Measurements from ENCODE around the gene CDC73. TPM values are rescaled to one million over a fixed set of nuclear protein-coding genes. Genes with fewer than 3 reads are reported as not detected.
"Not testable (repeated sequence)": the region's sequence is repeated elsewhere in the genome, so short reads cannot be mapped to it uniquely, and the experiment has no call there.

CDC73 gene
- total and polyA plus RNA-seq, 5 experiments from 2014 or later = 50.5 to 67.0 (median 63.4) TPM

- POLR2A ChIA-PET = interaction anchor here (0.7 kb wide), 1 partner anchor 16 kb away, joined by 3 read pairs; no protein-coding TSS in a partner anchor
- no peak for ATAC-seq
Measured at GRCh38 chr1:193251950-193252349, 130.1 kb downstream of the CDC73 start.

DNA sequence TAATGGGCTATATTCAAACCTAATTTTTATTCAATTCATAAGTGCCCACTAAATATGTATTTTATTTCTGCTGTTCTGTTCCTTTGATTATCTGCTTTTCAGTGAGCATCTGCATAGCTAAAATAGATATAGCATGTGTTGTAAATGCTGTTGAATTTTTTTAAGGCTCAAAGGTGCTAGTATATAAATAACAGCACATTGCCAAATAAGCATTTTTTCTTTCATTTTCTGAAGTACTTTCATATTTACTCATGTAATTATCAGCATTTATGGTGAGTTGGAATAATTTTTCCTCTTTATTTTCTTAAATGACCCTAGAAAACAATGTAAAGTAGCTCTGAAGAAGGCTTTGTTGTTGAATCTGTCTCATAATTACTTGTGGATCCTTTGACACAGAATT is 134.2 kb downstream of the CDC73 start:
- POLR2A ChIA-PET = no interaction called here
- Mint-ChIP-seq H3K36me3 (peaks cover 0 to 19% (median 5%) of the 10 kb centered on the region in 3 donors), H3K27ac (no peak overlapping the region), H3K27me3 (no peaks in the 10 kb centered on the region), H3K9me3 (no peaks in the 10 kb centered on the region), H3K4me1 (peaks cover 0 to 4% (median 1%) of the 10 kb centered on the region in 4 donors), H3K4me3 (no peak overlapping the region)
- ATAC-seq (no peak), DNase-seq (no peak)

More at GRCh38 chr1:193251950-193252349, 130.1 kb downstream of the CDC73 start:
- Mint-ChIP-seq H3K4me1 (peaks cover 0 to 7% (median 0%) of the 10 kb centered on the region in 4 donors), H3K27me3 (no peaks in the 10 kb centered on the region), H3K9me3 (peaks cover 0 to 16% (median 5%) of the 10 kb centered on the region in 9 donors), H3K4me3 (no peak overlapping the region), H3K27ac (peak overlapping the region in 2 of 10 donors; percentile 11 to 43), H3K36me3 (peaks cover 19 to 48% (median 22%) of the 10 kb centered on the region in 3 donors)
- DNase-seq = no peak

- POLR2A ChIA-PET = no interaction called here
- DNase-seq (no peak), ATAC-seq (no peak)
- no peaks in the 10 kb centered on the region for H3K27me3 Mint-ChIP-seq
- no peaks in the 10 kb centered on the region for H3K9me3 Mint-ChIP-seq
- no peak overlapping the region for H3K4me3 Mint-ChIP-seq
- H3K36me3 Mint-ChIP-seq = peaks cover 6 to 16% (median 13%) of the 10 kb centered on the region in 3 donors
- peaks cover 0 to 4% (median 1%) of the 10 kb centered on the region in 4 donors for H3K4me1 Mint-ChIP-seq
- H3K27ac Mint-ChIP-seq = no peak overlapping the region
Measured at GRCh38 chr1:193259636-193260035, 137.8 kb downstream of the CDC73 start.

- POLR2A ChIA-PET = no interaction called here
- DNase-seq (no peak), ATAC-seq (no peak)
- no peak overlapping the region for H3K4me3 Mint-ChIP-seq
- peaks cover 6 to 16% (median 16%) of the 10 kb centered on the region in 3 donors for H3K36me3 Mint-ChIP-seq
- peaks cover 0 to 4% (median 1%) of the 10 kb centered on the region in 4 donors for H3K4me1 Mint-ChIP-seq
- H3K27ac Mint-ChIP-seq = no peak overlapping the region
- no peaks in the 10 kb centered on the region for H3K9me3 Mint-ChIP-seq
- H3K27me3 Mint-ChIP-seq = no peaks in the 10 kb centered on the region
Measured at GRCh38 chr1:193260056-193260745, 138.4 kb downstream of the CDC73 start.

- H3K4me1 Mint-ChIP-seq = peaks cover 0 to 4% (median 1%) of the 10 kb centered on the region in 4 donors
- no peaks in the 10 kb centered on the region for H3K27me3 Mint-ChIP-seq
- H3K9me3 Mint-ChIP-seq = no peaks in the 10 kb centered on the region
- no peak overlapping the region for H3K4me3 Mint-ChIP-seq
- peak overlapping the region in 4 of 10 donors; percentile 18 to 37 (median 35) for H3K27ac Mint-ChIP-seq
- no peak for ATAC-seq
- no peak for DNase-seq
- POLR2A ChIA-PET = no interaction called here
- peaks cover 10 to 21% (median 21%) of the 10 kb centered on the region in 3 donors for H3K36me3 Mint-ChIP-seq
Measured at GRCh38 chr1:193260896-193261295, 139.1 kb downstream of the CDC73 start.

- H3K27ac Mint-ChIP-seq = peak overlapping the region in 3 of 10 donors; percentile 54 to 79 (median 56)
- ATAC-seq = no peak
- POLR2A ChIA-PET = no interaction called here
Measured at GRCh38 chr1:193262661-193263060, 140.8 kb downstream of the CDC73 start.

GRCh38 chr1:193264313-193265065 is 142.7 kb downstream of the CDC73 start:
- POLR2A ChIA-PET = no interaction called here
- peaks cover 10 to 23% (median 18%) of the 10 kb centered on the region in 3 donors for H3K36me3 Mint-ChIP-seq
- no peaks in the 10 kb centered on the region for H3K27me3 Mint-ChIP-seq
- H3K9me3 Mint-ChIP-seq = no peaks in the 10 kb centered on the region
- peaks cover 0 to 1% (median 0%) of the 10 kb centered on the region in 4 donors for H3K4me1 Mint-ChIP-seq
- peak overlapping the region in 3 of 10 donors; percentile 8 to 78 (median 31) for H3K27ac Mint-ChIP-seq
- ATAC-seq (no peak), DNase-seq (no peak)
- no peak overlapping the region for H3K4me3 Mint-ChIP-seq

More at GRCh38 chr1:193262661-193263060, 140.8 kb downstream of the CDC73 start:
- H3K36me3 Mint-ChIP-seq = peaks cover 10 to 21% (median 16%) of the 10 kb centered on the region in 3 donors
- no peaks in the 10 kb centered on the region for H3K27me3 Mint-ChIP-seq
- no peak overlapping the region for H3K4me3 Mint-ChIP-seq
- H3K9me3 Mint-ChIP-seq = no peaks in the 10 kb centered on the region
- peaks cover 0 to 1% (median 0%) of the 10 kb centered on the region in 4 donors for H3K4me1 Mint-ChIP-seq
- no peak for DNase-seq

DNA sequence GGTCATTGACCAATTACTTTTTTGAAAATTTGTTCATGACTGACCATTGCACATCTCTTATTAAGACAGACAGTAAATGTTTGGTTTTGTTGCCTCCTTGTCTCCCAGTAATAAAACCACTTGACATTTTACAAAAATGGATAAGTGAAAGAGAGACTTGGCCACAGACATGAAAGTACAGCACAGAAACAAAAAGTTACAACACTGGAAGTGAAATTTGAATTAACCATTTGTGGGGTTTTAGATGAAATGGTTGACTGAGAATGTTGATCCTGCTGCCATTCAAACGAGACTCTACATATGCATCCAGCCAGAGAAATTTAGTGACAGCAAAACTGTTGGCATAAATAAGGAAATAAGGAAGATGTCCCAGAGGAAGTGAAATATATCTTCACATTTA is 143.9 kb downstream of the CDC73 start:
- H3K36me3 Mint-ChIP-seq = peaks cover 10 to 26% (median 18%) of the 10 kb centered on the region in 3 donors
- H3K9me3 Mint-ChIP-seq = no peaks in the 10 kb centered on the region
- ATAC-seq (no peak), DNase-seq (no peak)
- POLR2A ChIA-PET = no interaction called here
- H3K27me3 Mint-ChIP-seq = no peaks in the 10 kb centered on the region
- peaks cover 0 to 1% (median 0%) of the 10 kb centered on the region in 4 donors for H3K4me1 Mint-ChIP-seq
- no peak overlapping the region for H3K4me3 Mint-ChIP-seq
- H3K27ac Mint-ChIP-seq = peak overlapping the region in 1 of 10 donors; percentile 9

DNA sequence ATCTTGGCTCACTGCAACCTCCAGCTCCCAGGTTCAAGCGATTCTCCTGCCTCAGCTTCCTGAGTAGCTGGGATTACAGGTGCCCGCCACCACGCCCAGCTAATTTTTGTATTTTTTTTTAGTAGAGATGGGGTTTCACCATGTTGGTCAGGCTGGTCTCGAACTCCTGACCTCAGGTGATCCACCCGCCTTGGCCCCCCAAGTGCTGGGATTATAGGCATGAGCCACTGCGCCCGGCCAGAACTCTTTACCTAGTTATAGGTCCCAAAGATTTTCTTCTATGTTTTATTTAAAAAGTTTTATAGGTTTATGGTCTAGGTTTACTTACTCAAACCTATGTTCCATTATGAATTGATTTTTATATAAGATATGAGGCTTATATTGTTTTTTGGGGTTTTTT is 145.0 kb downstream of the CDC73 start:
- H3K27ac Mint-ChIP-seq, H3K9me3 Mint-ChIP-seq, DNase-seq, H3K27me3 Mint-ChIP-seq, ATAC-seq, H3K4me1 Mint-ChIP-seq, H3K4me3 Mint-ChIP-seq: not testable (repeated sequence)
- POLR2A ChIA-PET = interaction anchor here (0.7 kb wide), 1 partner anchor 69 kb away, joined by 4 read pairs; no protein-coding TSS in a partner anchor
- peaks cover 9 to 32% (median 22%) of the 10 kb centered on the region in 3 donors for H3K36me3 Mint-ChIP-seq

DNA sequence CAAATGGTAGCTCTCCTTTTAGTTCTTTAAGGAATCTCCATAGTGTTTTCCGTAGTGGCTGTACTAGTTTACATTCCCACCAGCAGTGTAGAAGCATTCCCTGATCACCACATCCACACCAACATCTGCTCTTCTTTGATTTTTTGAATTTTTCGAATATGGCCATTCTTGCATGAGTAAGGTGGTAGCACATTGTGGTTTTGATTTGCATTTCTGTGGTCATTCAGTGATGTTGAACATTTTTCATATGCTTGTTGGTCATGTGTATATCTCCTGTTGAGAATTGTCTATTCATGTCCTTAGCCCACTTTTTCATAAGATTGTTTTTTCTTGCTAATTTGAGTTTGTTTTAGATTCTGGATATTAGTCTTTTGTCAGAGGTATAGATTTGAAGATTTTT is 149.2 kb downstream of the CDC73 start:
- Mint-ChIP-seq H3K9me3 (peaks cover 3 to 24% (median 9%) of the 10 kb centered on the region in 9 donors), H3K4me3 (no peak overlapping the region), H3K27ac (no peak overlapping the region), H3K27me3 (no peaks in the 10 kb centered on the region), H3K36me3 (peaks cover 5 to 42% (median 20%) of the 10 kb centered on the region in 3 donors), H3K4me1 (peaks cover 0 to 10% (median 2%) of the 10 kb centered on the region in 4 donors)
- DNase-seq (no peak), ATAC-seq (no peak)
- POLR2A ChIA-PET = no interaction called here

GRCh38 chr1:193275773-193276172 is 153.9 kb downstream of the CDC73 start:
- peaks cover 10 to 34% (median 18%) of the 10 kb centered on the region in 3 donors for H3K36me3 Mint-ChIP-seq
- POLR2A ChIA-PET = no interaction called here
- no peak for ATAC-seq
- H3K9me3 Mint-ChIP-seq = peaks cover 3 to 24% (median 9%) of the 10 kb centered on the region in 9 donors
- no peak overlapping the region for H3K4me3 Mint-ChIP-seq
- H3K27me3 Mint-ChIP-seq = no peaks in the 10 kb centered on the region
- no peak overlapping the region for H3K27ac Mint-ChIP-seq
- peaks cover 0 to 12% (median 2%) of the 10 kb centered on the region in 4 donors for H3K4me1 Mint-ChIP-seq
- DNase-seq = no peak

GRCh38 chr1:193278968-193279367 is 157.1 kb downstream of the CDC73 start:
- POLR2A ChIA-PET = no interaction called here
- no peaks in the 10 kb centered on the region for H3K27me3 Mint-ChIP-seq

GRCh38 chr1:193281894-193282293 is 160.1 kb downstream of the CDC73 start:
- peak overlapping the region in 2 of 10 donors; percentile 30 to 57 for H3K27ac Mint-ChIP-seq
- H3K4me1 Mint-ChIP-seq = peaks cover 11 to 23% (median 19%) of the 10 kb centered on the region in 4 donors
- POLR2A ChIA-PET = no interaction called here
- DNase-seq (no peak), ATAC-seq (no peak)
- peaks cover 0 to 9% (median under 1%) of the 10 kb centered on the region in 3 donors for H3K36me3 Mint-ChIP-seq
- H3K4me3 Mint-ChIP-seq = no peak overlapping the region
- peaks cover 0 to 25% (median 0%) of the 10 kb centered on the region in 9 donors for H3K9me3 Mint-ChIP-seq
- H3K27me3 Mint-ChIP-seq = no peaks in the 10 kb centered on the region

More at GRCh38 chr1:193278968-193279367, 157.1 kb downstream of the CDC73 start:
- DNase-seq = no peak
- peaks cover 0 to 9% (median 5%) of the 10 kb centered on the region in 3 donors for H3K36me3 Mint-ChIP-seq
- ATAC-seq = no peak
- H3K27ac Mint-ChIP-seq = peak overlapping the region in 1 of 10 donors; percentile 12
- peaks cover 0 to 11% (median 2%) of the 10 kb centered on the region in 9 donors for H3K9me3 Mint-ChIP-seq
- H3K4me3 Mint-ChIP-seq = no peak overlapping the region
- H3K4me1 Mint-ChIP-seq = peaks cover 4 to 8% (median 6%) of the 10 kb centered on the region in 4 donors
